ENCODE measurements around the gene BAK1.
"Not testable (repeated sequence)": the region's sequence is repeated elsewhere in the genome, so short reads cannot be mapped to it uniquely, and the experiment has no call there.

Gene BAK1

DNA sequence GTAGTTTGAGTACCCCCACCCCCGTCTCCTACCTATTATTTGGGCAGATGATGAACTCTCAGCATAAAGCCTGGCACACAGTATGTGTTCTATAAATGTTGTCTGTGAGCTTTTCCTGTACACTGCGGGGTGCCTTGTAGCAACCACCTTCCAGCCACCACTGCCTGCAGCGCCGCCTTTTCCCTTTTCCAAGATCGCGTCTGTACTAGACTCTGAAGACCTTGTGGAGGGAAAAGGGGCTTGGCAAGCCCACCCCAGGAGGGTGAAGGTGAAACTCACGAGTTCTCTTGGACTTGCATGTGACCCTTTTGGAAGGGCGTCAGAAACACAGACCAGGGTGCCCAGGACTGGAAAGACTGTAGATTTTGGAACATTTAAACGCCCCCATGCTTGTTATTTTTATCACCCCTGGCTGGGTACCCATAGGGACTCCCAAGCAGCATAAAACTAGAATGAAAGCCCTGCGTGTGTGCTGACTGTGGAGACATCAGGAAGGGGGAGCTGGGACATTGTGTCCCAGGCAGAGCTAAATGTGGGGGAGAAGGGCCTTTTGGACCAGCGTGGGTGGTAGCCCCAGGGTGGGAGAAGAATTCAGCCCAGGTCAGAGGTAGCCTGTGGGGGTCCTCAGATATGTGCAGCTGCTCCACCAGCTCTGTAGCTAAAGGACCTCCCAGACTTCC lies 8.3 kb downstream of the BAK1 start:
- H2AFZ ChIP-seq (ENCODE audit: low read length, unreplicated experiment): no peak overlapping the region
- H3K36me3 ChIP-seq (ENCODE audit: insufficient read depth, low read length): peaks cover 6% of the 10 kb centered on the region; the same call in 1 of the 2 replicates
- H3K27ac ChIP-seq (ENCODE audit: low read depth, low read length): no peak overlapping the region
- no peaks in the 10 kb centered on the region for H3K27me3 ChIP-seq (ENCODE audit: insufficient read depth, low read length)
- H3K79me2 ChIP-seq (ENCODE audit: control insufficient read depth, insufficient read depth, low read length, unreplicated experiment): peaks cover 2% of the 10 kb centered on the region
- H3K4me1 ChIP-seq (ENCODE audit: control insufficient read depth, insufficient read depth, low read length, unreplicated experiment): peaks cover 11% of the 10 kb centered on the region
- peak overlapping the region; percentile 81 for H3K4me3 ChIP-seq (ENCODE audit: low read depth, low read length)

DNA sequence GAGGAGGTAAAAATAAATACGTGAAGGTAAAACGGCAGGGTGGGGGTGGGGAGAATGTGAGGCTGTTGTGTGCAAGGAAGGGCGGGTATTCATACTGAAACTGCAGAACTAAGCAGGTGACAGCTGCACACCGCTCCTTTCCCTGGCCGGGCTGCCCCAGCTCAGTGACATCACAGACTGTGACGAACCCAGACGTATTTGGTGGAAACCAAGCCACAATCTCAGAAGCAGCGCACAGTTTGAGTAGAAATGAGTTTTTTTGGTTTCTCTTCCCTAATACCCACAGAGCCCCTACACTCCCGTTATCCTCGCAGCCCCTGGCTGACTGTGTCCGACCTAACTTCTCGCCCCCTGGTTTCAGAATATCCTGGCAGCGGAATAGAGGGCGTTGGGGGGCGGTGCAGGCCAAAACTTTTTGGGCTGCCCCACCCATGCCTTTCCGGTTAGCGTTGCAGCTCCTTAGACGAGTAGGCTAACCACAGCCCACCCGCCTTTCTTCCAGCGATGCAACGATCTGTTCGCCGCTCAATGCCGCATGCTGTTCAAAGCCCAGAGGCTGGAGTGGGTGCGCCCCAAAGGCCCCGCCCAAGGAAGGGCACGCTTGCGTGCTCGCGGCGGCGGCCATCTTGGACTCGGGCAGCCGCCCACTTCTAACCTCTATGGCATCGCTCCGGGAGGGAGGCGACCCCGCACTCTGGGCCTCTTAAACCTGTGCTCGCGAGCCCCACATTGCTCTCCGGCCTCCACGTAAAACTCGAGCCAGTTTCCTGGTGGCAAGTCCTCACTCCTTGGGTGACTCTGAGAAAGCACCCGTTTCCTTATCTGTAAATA lies 9.1 kb downstream of the BAK1 start:
- peaks cover 8% of the 10 kb centered on the region for H3K4me1 ChIP-seq (ENCODE audit: control insufficient read depth, insufficient read depth, low read length, unreplicated experiment)
- H3K27ac ChIP-seq (ENCODE audit: low read depth, low read length): peak overlapping the region; percentile 26
- no peaks in the 10 kb centered on the region for H3K27me3 ChIP-seq (ENCODE audit: insufficient read depth, low read length)
- peaks cover 6% of the 10 kb centered on the region; the same call in 1 of the 2 replicates for H3K36me3 ChIP-seq (ENCODE audit: insufficient read depth, low read length)
- H2AFZ ChIP-seq (ENCODE audit: low read length, unreplicated experiment): peak overlapping the region; percentile 70
- H3K79me2 ChIP-seq (ENCODE audit: control insufficient read depth, insufficient read depth, low read length, unreplicated experiment): no peaks in the 10 kb centered on the region
- H3K4me3 ChIP-seq (ENCODE audit: low read depth, low read length): peak overlapping the region; percentile 81

DNA sequence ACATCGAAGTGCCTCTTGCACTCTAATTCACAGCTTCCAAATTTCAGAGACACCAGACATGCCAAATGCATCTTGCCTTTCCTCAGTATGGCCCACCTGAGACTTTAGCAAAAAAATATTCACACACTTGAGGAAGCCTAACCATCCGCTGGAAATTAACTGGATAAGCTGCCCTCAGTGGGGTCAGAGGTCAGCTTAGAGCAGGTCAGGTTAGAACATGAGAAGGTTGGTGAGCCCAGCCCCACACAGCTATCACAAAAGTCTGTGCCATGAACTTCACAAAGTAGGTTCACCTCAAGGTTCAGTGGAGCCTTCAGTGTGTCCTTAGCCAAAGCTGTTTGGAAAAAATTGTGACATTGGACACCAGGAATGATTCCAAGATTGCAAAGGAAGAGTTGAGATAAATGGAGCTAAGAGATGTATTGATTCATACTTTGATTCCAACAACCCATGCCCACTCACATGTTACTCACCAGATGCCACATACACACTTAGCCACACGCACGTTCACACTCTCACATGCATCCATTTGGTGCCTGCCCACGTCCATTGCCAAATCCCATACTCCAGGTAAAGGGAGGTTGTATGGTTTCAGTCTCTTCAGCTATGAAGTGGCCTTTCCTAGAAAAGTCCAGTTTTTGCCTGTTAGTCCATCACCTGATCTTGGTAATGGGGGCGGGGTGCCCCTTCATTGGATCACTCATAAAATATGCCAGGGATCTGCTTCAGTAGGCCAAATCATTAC lies 11.1 kb downstream of the BAK1 start:
- Histone ChIP-seq H3K4me3 (ENCODE audit: low read depth, low read length) (no peak overlapping the region), H2AFZ (ENCODE audit: low read length, unreplicated experiment) (no peak overlapping the region), H3K36me3 (ENCODE audit: insufficient read depth, low read length) (no peaks in the 10 kb centered on the region), H3K27me3 (ENCODE audit: insufficient read depth, low read length) (no peaks in the 10 kb centered on the region), H3K4me1 (ENCODE audit: control insufficient read depth, insufficient read depth, low read length, unreplicated experiment) (peaks cover 8% of the 10 kb centered on the region), H3K79me2 (ENCODE audit: control insufficient read depth, insufficient read depth, low read length, unreplicated experiment) (no peaks in the 10 kb centered on the region), H3K27ac (ENCODE audit: low read depth, low read length) (no peak overlapping the region)

DNA sequence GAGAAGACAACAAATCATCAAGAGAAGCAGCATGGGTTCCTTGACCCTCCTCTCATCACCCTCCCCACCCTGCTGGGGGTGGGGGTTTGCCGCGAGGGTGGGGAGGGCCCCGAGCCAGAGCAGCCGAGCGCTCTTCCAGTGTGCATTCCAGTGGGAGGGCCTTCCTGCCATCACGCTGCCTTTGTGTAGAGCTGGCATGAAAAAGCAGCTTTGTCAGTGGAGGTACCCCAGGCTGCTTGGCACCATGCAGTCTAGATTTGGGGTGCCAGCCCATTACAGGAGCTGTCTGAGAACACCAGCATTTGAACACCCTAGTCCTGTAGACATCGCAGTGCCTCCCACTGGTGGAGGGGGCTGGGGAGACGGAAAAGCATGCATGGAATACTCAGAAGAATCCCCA lies 12.2 kb downstream of the BAK1 start:
- H3K27ac ChIP-seq (ENCODE audit: low read depth, low read length): no peak overlapping the region

DNA sequence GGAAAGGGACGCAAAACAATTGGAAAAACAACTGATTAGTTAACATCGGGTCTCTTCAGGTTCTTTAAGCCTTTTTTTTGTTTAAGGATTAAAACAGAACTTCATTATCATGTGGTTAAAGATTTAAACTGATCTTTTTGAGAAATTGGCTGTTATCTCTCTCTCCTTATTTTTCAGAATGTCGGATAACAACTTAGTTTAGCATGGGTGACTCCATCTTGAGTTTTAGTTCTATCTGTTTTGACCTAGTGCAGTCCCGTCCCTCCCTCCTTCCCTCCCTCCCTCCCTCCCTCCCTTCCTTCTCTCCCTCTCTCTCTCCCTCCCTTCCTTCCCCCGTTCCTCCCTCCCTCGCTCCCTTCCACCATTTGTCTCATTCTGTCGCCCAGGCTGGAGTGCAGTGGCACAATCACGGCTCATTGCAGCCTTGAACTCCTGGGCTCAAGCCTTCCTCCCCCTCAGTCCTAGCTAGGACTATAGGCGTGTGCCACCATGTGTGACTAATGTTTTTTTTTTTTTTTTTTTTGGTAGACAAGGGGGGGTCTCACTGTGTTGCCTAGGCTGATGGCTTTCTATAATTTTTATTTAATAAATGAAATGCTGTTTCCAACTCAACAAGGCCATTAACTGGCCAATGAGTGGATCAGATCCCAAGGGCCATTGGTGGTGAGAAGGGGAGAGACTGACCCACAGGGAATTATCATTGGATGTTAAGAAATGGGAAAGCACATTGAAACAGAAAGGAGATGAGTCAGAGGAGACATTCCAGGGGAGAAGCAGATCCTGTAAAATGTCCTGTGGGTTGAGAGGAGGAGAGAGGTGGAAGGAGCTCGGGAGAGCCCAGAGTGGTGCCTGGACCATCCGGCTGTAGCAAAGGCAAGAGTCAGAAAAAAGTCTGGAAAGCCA lies 13.6 kb downstream of the BAK1 start:
- Histone ChIP-seq H3K79me2 (ENCODE audit: control insufficient read depth, insufficient read depth, low read length, unreplicated experiment) (no peaks in the 10 kb centered on the region), H3K27ac (ENCODE audit: low read depth, low read length) (no peak overlapping the region), H3K27me3 (ENCODE audit: insufficient read depth, low read length) (no peaks in the 10 kb centered on the region), H3K36me3 (ENCODE audit: insufficient read depth, low read length) (no peaks in the 10 kb centered on the region), H2AFZ (ENCODE audit: low read length, unreplicated experiment) (no peak overlapping the region), H3K4me3 (ENCODE audit: low read depth, low read length) (no peak overlapping the region), H3K4me1 (ENCODE audit: control insufficient read depth, insufficient read depth, low read length, unreplicated experiment) (peaks cover 2% of the 10 kb centered on the region)

More for the DNA sequence above, 12.2 kb downstream of the BAK1 start:
- no peak overlapping the region for H2AFZ ChIP-seq (ENCODE audit: low read length, unreplicated experiment)
- H3K79me2 ChIP-seq (ENCODE audit: control insufficient read depth, insufficient read depth, low read length, unreplicated experiment): no peaks in the 10 kb centered on the region
- H3K27me3 ChIP-seq (ENCODE audit: insufficient read depth, low read length): no peaks in the 10 kb centered on the region
- H3K4me1 ChIP-seq (ENCODE audit: control insufficient read depth, insufficient read depth, low read length, unreplicated experiment): peaks cover 8% of the 10 kb centered on the region
- no peaks in the 10 kb centered on the region for H3K36me3 ChIP-seq (ENCODE audit: insufficient read depth, low read length)
- H3K4me3 ChIP-seq (ENCODE audit: low read depth, low read length): no peak overlapping the region

DNA sequence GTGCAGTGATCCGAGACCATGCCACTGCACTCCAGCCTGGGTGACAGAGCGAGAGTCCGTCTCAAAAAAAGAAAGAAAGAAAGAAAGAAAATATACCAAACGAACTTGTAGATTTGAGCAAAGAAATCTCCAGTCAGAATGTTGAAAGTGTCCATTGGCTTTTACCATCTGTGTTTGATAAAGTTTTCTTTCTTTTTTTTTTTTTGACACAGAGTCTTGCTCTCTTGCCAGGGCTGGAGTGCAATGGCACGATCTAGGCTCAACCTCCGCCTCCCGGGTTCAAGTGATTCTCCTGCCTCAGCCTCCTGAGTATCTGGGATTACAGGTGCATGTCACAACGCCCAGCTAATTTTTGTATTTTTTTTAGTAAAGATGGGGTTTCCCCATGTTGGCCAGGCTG lies 21.3 kb downstream of the BAK1 start:
- no peak overlapping the region for H3K4me3 ChIP-seq (ENCODE audit: low read depth, low read length)

DNA sequence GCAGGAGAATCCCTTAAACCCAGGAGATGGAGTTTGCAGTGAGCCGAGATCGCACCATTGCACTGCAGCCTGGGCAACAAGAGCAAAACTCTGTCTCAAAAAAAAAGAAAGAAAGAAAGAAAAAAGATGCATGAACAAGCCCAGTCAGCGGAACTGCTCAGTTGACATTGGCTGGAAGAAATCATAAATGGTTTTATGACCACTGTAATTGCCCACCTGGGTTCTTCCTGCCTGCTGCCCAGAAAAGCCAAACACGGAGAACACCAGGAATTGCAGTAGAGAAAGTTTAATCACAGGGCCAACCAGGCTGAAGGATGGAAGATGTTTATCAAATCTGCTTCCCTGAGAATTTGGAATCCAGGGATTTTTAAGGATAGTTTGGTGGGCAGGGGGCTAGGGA lies 22.7 kb downstream of the BAK1 start:
- no peaks in the 10 kb centered on the region for H3K79me2 ChIP-seq (ENCODE audit: control insufficient read depth, insufficient read depth, low read length, unreplicated experiment)
- H3K36me3 ChIP-seq (ENCODE audit: insufficient read depth, low read length): no peaks in the 10 kb centered on the region
- no peak overlapping the region for H3K4me3 ChIP-seq (ENCODE audit: low read depth, low read length)
- H3K27me3 ChIP-seq (ENCODE audit: insufficient read depth, low read length): no peaks in the 10 kb centered on the region
- no peak overlapping the region for H2AFZ ChIP-seq (ENCODE audit: low read length, unreplicated experiment)
- no peaks in the 10 kb centered on the region for H3K4me1 ChIP-seq (ENCODE audit: control insufficient read depth, insufficient read depth, low read length, unreplicated experiment)
- H3K27ac ChIP-seq (ENCODE audit: low read depth, low read length): no peak overlapping the region

More for the DNA sequence above, 21.3 kb downstream of the BAK1 start:
- Histone ChIP-seq H2AFZ (ENCODE audit: low read length, unreplicated experiment) (no peak overlapping the region), H3K27me3 (ENCODE audit: insufficient read depth, low read length) (no peaks in the 10 kb centered on the region), H3K4me1 (ENCODE audit: control insufficient read depth, insufficient read depth, low read length, unreplicated experiment) (no peaks in the 10 kb centered on the region), H3K79me2 (ENCODE audit: control insufficient read depth, insufficient read depth, low read length, unreplicated experiment) (no peaks in the 10 kb centered on the region), H3K36me3 (ENCODE audit: insufficient read depth, low read length) (no peaks in the 10 kb centered on the region), H3K27ac (ENCODE audit: low read depth, low read length) (no peak overlapping the region)

DNA sequence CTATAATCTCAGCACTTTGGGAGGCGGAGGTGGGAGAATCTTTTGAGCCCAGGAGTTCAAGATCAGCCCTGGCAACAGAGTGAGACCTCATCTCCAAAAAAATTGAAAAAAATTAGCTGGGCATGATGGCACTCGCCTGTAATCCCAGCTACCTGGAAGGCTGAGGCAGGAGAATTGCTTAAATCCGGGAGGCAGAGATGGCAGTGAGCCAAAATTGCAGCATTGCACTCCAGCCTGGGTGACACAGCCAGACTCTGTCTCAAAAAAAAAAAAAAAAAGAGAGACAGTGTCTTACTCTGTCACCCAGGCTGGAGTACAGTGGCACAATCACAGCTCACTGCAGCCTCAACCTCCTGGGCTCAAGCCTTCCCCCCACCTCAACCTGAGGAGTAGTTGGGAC lies 27.2 kb downstream of the BAK1 start:
- not testable (repeated sequence) for H3K4me3 ChIP-seq (ENCODE audit: low read depth, low read length); H3K4me1 ChIP-seq (ENCODE audit: control insufficient read depth, insufficient read depth, low read length, unreplicated experiment); H3K27me3 ChIP-seq (ENCODE audit: insufficient read depth, low read length); H3K27ac ChIP-seq (ENCODE audit: low read depth, low read length); H3K79me2 ChIP-seq (ENCODE audit: control insufficient read depth, insufficient read depth, low read length, unreplicated experiment); H3K36me3 ChIP-seq (ENCODE audit: insufficient read depth, low read length); H2AFZ ChIP-seq (ENCODE audit: low read length, unreplicated experiment)

DNA sequence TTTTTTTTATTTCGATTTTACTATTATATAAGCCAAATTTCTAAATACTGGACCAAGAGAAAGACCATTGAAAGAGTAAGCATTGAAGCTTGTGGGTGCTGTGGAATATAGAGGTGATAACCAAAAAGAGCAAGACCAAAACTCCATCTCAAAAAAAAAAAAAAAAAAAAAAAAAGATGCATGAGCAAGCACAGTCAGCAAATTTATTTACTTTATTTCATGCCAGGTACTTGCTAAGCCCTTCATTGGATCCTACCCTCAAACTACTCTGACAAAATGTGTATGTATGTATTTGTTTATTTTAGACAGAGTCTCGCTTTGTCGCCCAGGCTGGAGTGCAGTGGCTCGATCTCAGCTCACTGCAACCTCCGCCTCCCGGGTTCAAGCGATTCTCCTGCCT lies 27.8 kb downstream of the BAK1 start:
- no peaks in the 10 kb centered on the region for H3K79me2 ChIP-seq (ENCODE audit: control insufficient read depth, insufficient read depth, low read length, unreplicated experiment)
- no peaks in the 10 kb centered on the region for H3K27me3 ChIP-seq (ENCODE audit: insufficient read depth, low read length)
- H3K4me1 ChIP-seq (ENCODE audit: control insufficient read depth, insufficient read depth, low read length, unreplicated experiment): no peaks in the 10 kb centered on the region
- H2AFZ ChIP-seq (ENCODE audit: low read length, unreplicated experiment): no peak overlapping the region
- no peaks in the 10 kb centered on the region for H3K36me3 ChIP-seq (ENCODE audit: insufficient read depth, low read length)
- H3K4me3 ChIP-seq (ENCODE audit: low read depth, low read length): no peak overlapping the region
- H3K27ac ChIP-seq (ENCODE audit: low read depth, low read length): no peak overlapping the region

DNA sequence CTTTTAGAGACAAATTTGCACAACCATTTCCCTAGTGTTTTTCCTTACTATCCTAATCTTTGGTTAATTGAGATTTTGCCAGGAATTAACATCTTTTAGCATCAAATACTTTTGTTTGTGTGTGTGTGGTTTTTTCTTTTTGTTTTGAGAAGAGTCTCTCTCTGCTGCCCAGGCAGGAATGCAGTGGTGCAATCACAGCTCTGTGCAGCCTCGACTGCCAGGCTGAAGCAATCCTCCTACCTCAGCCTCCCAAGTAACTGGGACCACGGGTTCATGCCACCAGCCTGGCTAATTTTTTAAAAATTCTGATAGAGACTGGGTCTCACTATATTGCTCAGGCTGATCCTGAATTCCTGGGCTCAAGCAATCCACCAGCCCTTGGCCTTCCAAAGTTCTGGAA lies 28.5 kb downstream of the BAK1 start:
- Histone ChIP-seq H3K4me1 (ENCODE audit: control insufficient read depth, insufficient read depth, low read length, unreplicated experiment) (no peaks in the 10 kb centered on the region), H3K27me3 (ENCODE audit: insufficient read depth, low read length) (no peaks in the 10 kb centered on the region), H3K79me2 (ENCODE audit: control insufficient read depth, insufficient read depth, low read length, unreplicated experiment) (no peaks in the 10 kb centered on the region), H2AFZ (ENCODE audit: low read length, unreplicated experiment) (no peak overlapping the region), H3K27ac (ENCODE audit: low read depth, low read length) (no peak overlapping the region), H3K36me3 (ENCODE audit: insufficient read depth, low read length) (no peaks in the 10 kb centered on the region), H3K4me3 (ENCODE audit: low read depth, low read length) (no peak overlapping the region)
